ENCODE measurements around the gene CAMTA1.

DNA sequence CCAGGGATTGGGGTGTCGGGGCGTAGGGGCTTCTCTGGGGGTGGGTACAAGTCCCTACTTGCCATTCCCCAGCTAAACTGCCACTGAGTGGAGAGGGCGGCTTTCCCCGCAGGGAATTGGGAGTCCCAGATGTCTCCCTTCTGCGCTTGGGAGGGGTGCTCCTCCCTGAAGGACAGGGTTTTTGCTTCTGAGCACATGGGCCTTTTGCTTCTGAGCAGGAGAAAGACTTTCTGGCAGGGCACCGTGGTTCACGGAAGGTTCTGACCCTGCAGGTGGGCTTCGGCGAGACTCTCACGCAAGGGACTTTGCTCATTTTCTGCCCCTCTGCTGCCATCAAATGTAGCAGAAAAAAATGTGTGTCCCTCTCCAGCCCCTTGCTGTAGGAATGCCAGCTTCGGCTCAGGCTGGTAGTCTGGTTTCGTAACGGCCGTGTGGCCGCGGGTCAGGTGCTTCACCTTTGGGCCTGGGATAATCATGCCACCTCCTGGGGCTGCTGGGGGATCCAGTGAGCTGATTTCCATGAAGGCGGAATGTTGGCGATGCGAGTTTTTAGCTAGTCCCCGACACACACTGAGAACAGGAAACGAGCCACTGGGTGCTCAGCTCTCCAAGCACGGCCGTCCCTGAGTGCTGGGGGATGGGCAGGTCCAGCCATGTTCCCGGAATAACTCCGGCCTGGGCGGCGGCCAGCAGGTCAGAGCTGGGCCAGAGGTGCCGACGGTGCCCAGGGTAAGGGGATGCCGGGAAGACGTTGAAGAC, 364.0 kb downstream of the CAMTA1 start:
- TF ChIP-seq SUZ12 (IDR thresholded peaks at IDR 0.05) (no peak), TARDBP (IDR thresholded peaks at IDR 0.05) (no peak), ARNT (IDR thresholded peaks at IDR 0.05) (no peak), HDGF (IDR thresholded peaks at IDR 0.05; ENCODE audit: borderline replicate concordance) (no peak), FOXK2 (IDR thresholded peaks at IDR 0.05) (no peak), SP1 (IDR thresholded peaks at IDR 0.05) (no peak), FOXM1 (IDR thresholded peaks at IDR 0.05; ENCODE audit: borderline replicate concordance) (no peak), FOXA1 (IDR thresholded peaks at IDR 0.05) (no peak), ELF4 (IDR thresholded peaks at IDR 0.05) (no peak), NFRKB (IDR thresholded peaks at IDR 0.05) (no peak), PKNOX1 (IDR thresholded peaks at IDR 0.05) (no peak), BHLHE40 (IDR thresholded peaks at IDR 0.05; ENCODE audit: borderline replicate concordance) (no peak)
